Central memory CD8-positive, alpha-beta T cell (primary cell): ENCODE measurements around the gene RHBDF1.

Experiments used
- ATAC-seq: fragments of 150-1000 bp; cut with Tn5 transposase; replicated peaks from 2 replicates; pipeline ENCODE4 v1.10.0; 2022; ENCODE audit warnings: mild to moderate bottlenecking, moderate FRiP score, moderate number of reproducible peaks; ENCODE audit not compliant: poor library complexity, severe bottlenecking; ENCODE audit errors: extremely low read depth
- DNase-seq, 2 donors: peaks; one replicate each; pipeline ENCODE4 v3.0.0; 2021; ENCODE audit warnings: low spot score in 2 of 2
- H3K27ac Mint-ChIP-seq: one replicate; pipeline ENCODE4 v1.8.0; 2022; ENCODE audit warnings: low read depth, mild to moderate bottlenecking, moderate library complexity, mixed read lengths
- H3K27me3 Mint-ChIP-seq: one replicate; pipeline ENCODE4 v1.8.0; 2022; ENCODE audit warnings: mixed read lengths
- H3K36me3 Mint-ChIP-seq: one replicate; pipeline ENCODE4 v1.8.0; 2022; ENCODE audit warnings: mild to moderate bottlenecking, moderate library complexity, mixed read lengths; ENCODE audit not compliant: insufficient read depth
- H3K4me1 Mint-ChIP-seq: one replicate; pipeline ENCODE4 v1.8.0; 2022; ENCODE audit warnings: mixed read lengths
- H3K4me3 Mint-ChIP-seq: one replicate; pipeline ENCODE4 v1.8.0; 2022; ENCODE audit warnings: mild to moderate bottlenecking, moderate library complexity, mixed read lengths
- H3K9me3 Mint-ChIP-seq: one replicate; pipeline ENCODE4 v1.8.0; 2022; ENCODE audit warnings: mixed read lengths

Gene RHBDF1

DNA sequence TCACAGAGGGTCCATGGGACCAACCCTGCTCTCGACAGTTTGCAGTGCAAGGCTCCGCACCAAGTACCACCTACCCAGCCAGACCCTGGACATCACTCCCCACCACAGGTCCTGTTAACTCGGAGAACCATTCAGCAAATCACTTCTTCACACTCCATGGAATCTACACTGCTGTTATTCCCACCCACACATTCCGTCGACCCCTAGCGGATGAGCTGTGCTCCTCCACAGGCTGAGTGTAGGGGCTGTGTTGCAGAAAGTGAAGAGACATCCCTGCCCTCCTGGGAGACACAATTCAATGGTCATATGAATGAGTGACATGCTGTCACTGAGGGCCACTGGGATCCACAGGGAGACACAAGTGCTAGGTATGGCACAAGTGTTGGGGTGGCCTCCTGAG is 33.1 kb upstream of the RHBDF1 start:
- Mint-ChIP-seq H3K4me3 (no peak overlapping the region), H3K27me3 (no peaks in the 10 kb centered on the region), H3K36me3 (peaks cover 9% of the 10 kb centered on the region), H3K27ac (no peak overlapping the region), H3K4me1 (no peaks in the 10 kb centered on the region), H3K9me3 (no peaks in the 10 kb centered on the region)
- ATAC-seq, result no peak
- no peak for DNase-seq

DNA sequence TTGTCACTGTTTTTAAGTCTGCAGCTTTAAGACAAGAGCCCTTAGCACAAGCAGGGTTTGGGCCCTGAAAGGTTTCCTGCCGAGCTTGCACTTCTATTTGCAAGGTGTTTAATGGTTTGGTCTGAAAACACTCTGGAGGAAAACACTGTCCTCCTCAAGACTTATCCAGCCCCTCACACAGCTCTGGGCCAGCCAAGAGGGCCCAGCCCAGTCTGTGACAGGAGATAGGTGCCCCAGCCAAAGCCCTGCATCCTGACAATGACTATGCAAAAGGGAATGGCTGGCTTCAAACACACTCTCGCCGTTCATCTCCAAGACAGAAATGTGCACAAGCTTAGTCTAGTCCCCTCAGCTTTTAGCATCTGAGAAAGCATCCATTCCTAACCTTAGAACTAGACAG is 32.5 kb upstream of the RHBDF1 start:
- H3K27ac Mint-ChIP-seq, result no peak overlapping the region
- DNase-seq (no peak), ATAC-seq (no peak)
- peaks cover 10% of the 10 kb centered on the region for H3K36me3 Mint-ChIP-seq
- H3K4me3 Mint-ChIP-seq, result no peak overlapping the region
- no peaks in the 10 kb centered on the region for H3K27me3 Mint-ChIP-seq
- no peaks in the 10 kb centered on the region for H3K9me3 Mint-ChIP-seq
- H3K4me1 Mint-ChIP-seq, result no peaks in the 10 kb centered on the region

DNA sequence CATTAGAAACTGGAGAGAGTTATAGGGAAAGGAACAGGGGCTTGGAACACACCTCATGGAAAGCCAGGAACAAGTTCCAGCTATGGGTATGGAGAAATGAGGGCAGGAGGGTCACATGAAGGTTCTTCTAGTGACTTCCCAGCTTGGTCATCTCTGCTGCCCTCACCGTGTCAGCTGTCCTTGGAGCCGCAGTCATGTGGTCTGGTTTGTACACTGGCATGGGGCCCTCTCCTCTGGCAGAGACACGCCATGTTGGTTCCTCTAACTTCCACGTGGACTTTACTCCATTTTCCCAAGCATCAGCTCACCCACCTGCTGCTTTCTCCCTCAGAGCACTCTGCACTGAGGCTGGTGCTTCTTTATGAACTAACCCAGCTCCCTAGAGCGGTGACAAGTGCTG is 31.9 kb upstream of the RHBDF1 start:
- H3K36me3 Mint-ChIP-seq, result peaks cover 9% of the 10 kb centered on the region
- no peaks in the 10 kb centered on the region for H3K4me1 Mint-ChIP-seq
- no peak overlapping the region for H3K4me3 Mint-ChIP-seq
- H3K27me3 Mint-ChIP-seq, result no peaks in the 10 kb centered on the region
- ATAC-seq, result no peak
- no peak overlapping the region for H3K27ac Mint-ChIP-seq
- no peaks in the 10 kb centered on the region for H3K9me3 Mint-ChIP-seq
- DNase-seq, result no peak

DNA sequence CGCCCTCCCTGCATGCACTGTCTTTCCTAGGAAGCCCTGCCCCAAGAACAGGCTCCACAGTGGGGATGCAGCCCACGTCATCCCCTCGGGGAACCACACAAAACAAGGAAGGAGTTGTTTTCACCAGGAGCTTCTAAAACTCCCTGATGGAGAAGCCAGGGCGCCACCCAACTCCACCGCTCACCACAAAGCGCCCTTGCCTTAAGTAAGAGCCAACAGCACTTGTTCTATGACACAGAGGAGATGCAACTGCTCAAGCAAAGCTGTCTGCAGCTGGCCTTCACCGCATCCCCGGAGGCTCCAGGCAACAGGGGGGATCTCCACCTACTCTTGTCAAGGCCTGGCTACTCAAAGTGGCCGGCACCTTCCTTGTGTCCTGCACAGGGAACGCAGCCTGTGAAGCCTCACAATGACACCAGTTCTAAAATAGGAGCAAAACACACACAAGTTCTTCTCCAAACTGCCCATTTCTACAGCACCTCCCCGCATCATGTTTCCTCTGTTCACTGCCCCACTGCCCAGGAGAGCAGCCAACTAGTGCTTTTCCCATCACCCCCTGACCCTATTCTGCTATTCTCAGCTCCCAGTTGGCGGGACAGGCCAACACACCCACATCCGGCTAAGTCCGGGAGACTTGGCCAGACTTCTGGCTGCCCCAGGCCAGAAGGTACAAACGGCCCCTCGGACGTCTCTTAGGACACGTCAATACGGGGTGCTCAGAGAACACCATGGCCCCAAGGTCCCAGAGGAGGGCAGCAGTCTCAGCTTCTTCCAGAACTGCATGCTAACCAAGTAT is 29.8 kb upstream of the RHBDF1 start:
- DNase-seq (no peak), ATAC-seq (no peak)
- Mint-ChIP-seq H3K4me1 (peaks cover 4% of the 10 kb centered on the region), H3K36me3 (peaks cover 6% of the 10 kb centered on the region), H3K4me3 (no peak overlapping the region), H3K9me3 (no peaks in the 10 kb centered on the region), H3K27ac (no peak overlapping the region), H3K27me3 (no peaks in the 10 kb centered on the region)

GRCh38 chr16:101586-101985 is 29.2 kb upstream of the RHBDF1 start:
- Mint-ChIP-seq H3K27me3 (no peaks in the 10 kb centered on the region), H3K4me1 (peaks cover 10% of the 10 kb centered on the region), H3K4me3 (no peak overlapping the region), H3K9me3 (no peaks in the 10 kb centered on the region), H3K27ac (no peak overlapping the region), H3K36me3 (peaks cover 8% of the 10 kb centered on the region)
- DNase-seq, result no peak
- no peak for ATAC-seq

DNA sequence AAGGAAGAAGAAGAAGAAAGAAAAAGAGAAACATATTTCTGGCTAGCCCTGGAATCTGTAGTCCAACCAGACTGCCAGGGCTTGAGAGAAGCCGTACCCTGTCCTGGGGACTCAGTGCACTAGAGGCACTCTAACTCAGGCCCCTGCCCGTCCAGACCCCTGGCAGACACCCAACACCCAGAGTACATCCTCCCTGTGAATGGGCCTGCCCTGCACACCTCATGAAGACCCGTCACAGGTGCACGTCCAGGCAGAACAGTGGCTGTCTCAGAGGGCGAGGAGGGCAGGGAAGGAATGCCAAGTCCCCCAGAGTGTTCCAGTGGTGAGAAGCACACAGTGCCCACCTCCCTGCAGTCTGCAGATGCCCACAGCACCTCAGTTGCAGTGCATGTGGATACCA is 28.6 kb upstream of the RHBDF1 start:
- Mint-ChIP-seq H3K9me3 (no peaks in the 10 kb centered on the region), H3K36me3 (peaks cover 8% of the 10 kb centered on the region), H3K27me3 (no peaks in the 10 kb centered on the region), H3K4me1 (peaks cover 10% of the 10 kb centered on the region), H3K4me3 (no peak overlapping the region), H3K27ac (no peak overlapping the region)
- no peak for ATAC-seq
- no peak for DNase-seq

GRCh38 chr16:97822-98221 is 25.4 kb upstream of the RHBDF1 start:
- Mint-ChIP-seq H3K36me3 (peaks cover 8% of the 10 kb centered on the region), H3K4me3 (no peak overlapping the region), H3K4me1 (peaks cover 10% of the 10 kb centered on the region), H3K9me3 (no peaks in the 10 kb centered on the region), H3K27me3 (no peaks in the 10 kb centered on the region), H3K27ac (peak overlapping the region; percentile 49)
- no peak for DNase-seq
- no peak for ATAC-seq

DNA sequence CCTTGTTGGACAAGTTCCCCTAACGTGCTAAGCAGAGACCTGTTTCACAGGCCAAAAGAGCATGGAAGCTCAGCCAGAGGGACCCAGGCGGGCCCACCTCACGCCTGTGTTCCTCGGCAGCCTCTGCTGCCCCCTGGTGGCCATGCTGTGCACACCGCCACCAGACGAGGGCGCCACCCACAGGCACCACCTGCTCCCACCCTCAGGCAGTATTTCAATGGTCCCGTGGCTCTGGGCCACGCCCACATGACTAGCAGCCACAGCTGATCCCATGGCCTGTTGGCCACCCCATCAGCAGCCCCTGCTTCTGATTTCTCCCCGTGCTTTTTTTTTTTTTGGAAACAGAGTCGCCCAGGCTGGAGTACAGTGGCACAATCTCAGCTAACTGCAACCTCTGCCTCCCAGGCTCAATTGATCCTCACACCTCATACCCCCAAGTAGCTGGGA is 24.5 kb upstream of the RHBDF1 start:
- Mint-ChIP-seq H3K27me3 (no peaks in the 10 kb centered on the region), H3K36me3 (peaks cover 10% of the 10 kb centered on the region), H3K9me3 (no peaks in the 10 kb centered on the region), H3K27ac (peak overlapping the region; percentile 49), H3K4me1 (peaks cover 10% of the 10 kb centered on the region), H3K4me3 (peak overlapping the region; percentile 9)
- DNase-seq (peak; percentile 87 to 90), ATAC-seq (peak; percentile 96)

DNA sequence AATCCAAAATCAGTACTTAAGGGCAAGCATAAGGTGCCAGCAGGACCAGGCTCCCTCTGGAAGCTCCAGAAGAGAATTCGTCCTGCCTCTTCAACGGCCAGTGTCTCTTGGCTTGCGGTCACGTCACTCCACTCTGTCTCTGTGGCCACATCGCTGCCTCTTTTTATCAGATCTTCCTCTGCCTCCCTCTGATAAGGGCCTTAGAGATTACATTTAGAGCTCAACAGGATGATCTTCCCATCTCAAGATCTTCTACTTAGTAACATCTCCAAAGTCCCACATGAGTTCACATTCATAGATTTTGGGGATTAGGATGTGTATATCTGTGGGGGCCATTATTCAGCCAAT is 22.5 kb upstream of the RHBDF1 start:
- peaks cover 6% of the 10 kb centered on the region for H3K36me3 Mint-ChIP-seq
- H3K27ac Mint-ChIP-seq, result no peak overlapping the region
- ATAC-seq (no peak), DNase-seq (no peak)
- no peak overlapping the region for H3K4me3 Mint-ChIP-seq
- H3K9me3 Mint-ChIP-seq, result no peaks in the 10 kb centered on the region
- H3K27me3 Mint-ChIP-seq, result no peaks in the 10 kb centered on the region
- peaks cover 10% of the 10 kb centered on the region for H3K4me1 Mint-ChIP-seq

- no peaks in the 10 kb centered on the region for H3K9me3 Mint-ChIP-seq
- H3K4me1 Mint-ChIP-seq, result peaks cover 10% of the 10 kb centered on the region
- DNase-seq, result no peak
- H3K27me3 Mint-ChIP-seq, result no peaks in the 10 kb centered on the region
- ATAC-seq, result no peak
- no peak overlapping the region for H3K27ac Mint-ChIP-seq
- H3K36me3 Mint-ChIP-seq, result peaks cover 13% of the 10 kb centered on the region
- H3K4me3 Mint-ChIP-seq, result no peak overlapping the region
These were observed 20.3 kb upstream of the RHBDF1 start for GRCh38 chr16:92431-93339.

DNA sequence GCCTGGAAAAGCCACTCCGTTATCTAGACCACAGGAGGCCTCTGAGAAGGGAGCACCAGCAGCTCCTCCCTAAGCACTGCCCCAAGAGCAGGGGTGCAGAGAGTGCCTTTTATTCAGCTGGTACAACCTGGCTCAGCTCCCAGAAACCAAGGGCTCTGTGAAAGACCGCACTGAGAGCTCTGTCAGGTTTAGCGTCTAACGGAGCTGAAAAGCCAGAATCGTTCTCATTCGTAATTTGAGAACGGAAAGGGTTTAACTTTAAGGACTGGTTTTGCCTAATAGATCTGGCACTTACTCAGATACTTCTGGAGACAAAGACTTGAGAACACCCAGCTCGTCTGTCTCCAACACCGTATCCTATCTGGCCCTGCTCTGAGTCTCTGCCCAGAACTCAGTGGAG is 19.1 kb upstream of the RHBDF1 start:
- DNase-seq (no peak), ATAC-seq (no peak)
- Mint-ChIP-seq H3K4me1 (no peaks in the 10 kb centered on the region), H3K9me3 (no peaks in the 10 kb centered on the region), H3K4me3 (no peak overlapping the region), H3K36me3 (peaks cover 16% of the 10 kb centered on the region), H3K27ac (no peak overlapping the region), H3K27me3 (no peaks in the 10 kb centered on the region)

DNA sequence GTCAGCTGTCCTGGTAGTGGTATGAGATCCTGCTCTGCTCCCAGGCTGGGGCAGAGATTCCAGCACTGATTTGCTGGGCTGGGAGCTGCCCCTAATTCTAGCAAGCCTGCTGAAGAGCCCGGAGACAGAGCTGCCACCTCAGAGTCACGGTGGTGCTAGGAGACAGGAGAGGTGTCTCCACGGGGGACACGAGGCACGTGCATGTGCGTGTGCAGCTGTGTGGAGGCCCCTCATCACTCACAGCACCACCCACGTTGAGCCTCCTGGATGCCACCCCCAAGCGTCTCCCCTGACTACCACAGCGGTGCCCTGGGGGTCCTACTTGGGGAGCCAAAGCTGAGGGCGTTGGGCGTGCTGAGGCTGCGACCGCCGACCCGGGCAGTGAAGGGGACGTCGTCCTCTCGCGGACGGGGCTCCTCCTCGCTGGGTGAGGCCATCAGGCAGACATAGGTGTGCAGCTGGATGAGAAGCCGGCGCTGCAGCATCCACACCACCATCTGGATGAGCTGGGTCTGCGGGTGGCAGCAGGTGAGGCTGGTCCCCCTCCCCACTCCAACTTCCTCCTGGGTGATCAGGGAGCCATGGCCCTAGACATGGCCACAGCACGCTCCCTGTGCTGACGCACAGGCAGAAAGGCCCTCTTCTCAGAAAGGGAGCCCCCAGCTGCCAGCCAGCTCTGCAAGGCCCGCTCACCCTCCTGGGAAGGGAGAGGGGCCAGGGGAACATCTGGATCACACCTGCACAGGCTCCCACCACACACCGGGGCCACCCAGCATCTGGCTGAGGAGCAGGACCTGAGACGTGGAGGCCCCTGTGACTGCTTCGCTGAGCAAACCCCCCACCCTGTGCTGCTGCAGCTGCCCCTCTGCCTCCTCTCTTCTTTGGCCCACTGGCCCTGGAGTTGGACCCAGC is 17.2 kb upstream of the RHBDF1 start:
- no peak overlapping the region for H3K27ac Mint-ChIP-seq
- peaks cover 10% of the 10 kb centered on the region for H3K4me1 Mint-ChIP-seq
- no peak overlapping the region for H3K4me3 Mint-ChIP-seq
- no peak for DNase-seq
- peaks cover 23% of the 10 kb centered on the region for H3K36me3 Mint-ChIP-seq
- H3K9me3 Mint-ChIP-seq, result no peaks in the 10 kb centered on the region
- ATAC-seq, result no peak
- no peaks in the 10 kb centered on the region for H3K27me3 Mint-ChIP-seq
